PC-3 (cell line): ENCODE results near the gene THUMPD3. TPM values are rescaled to one million over a fixed set of nuclear protein-coding genes. Genes with fewer than 3 reads are reported as not detected.

Experiments used
- ATAC-seq: fragments of 200-7000 bp; cut with Tn5 transposase; 2 replicates; pipeline ENCODE4 v1.9.1; 2020; ENCODE audit warnings: mild to moderate bottlenecking, moderate library complexity
- BruUV-seq: library from RNA; stranded (reverse); fragments of 400-500 nt; replicated peaks from 2 replicates; lab custom pipeline; 2021; lab: Mats Ljungman, UMichigan
- CTCF ChIA-PET: fragments of 300-600 bp; sonication (Branson Sonifier 250); formaldehyde crosslinking; loops from one replicate; lab custom pipeline; 2022; ENCODE audit warnings: antibody characterized with exemption; lab: Charles Lee
- POLR2A ChIA-PET: fragments of 300-600 bp; sonication (Branson Sonifier 250); formaldehyde crosslinking; loops from one replicate; lab custom pipeline; 2022; ENCODE audit warnings: antibody characterized with exemption; ENCODE audit not compliant: unreplicated experiment; lab: Charles Lee
- DNase-seq: peaks from one replicate; pipeline ENCODE4 v3.0.0-alpha.2; 2015
- H2AFZ ChIP-seq: fragments of 300-600 bp; sonication (generic); 2 replicates; pipeline ENCODE4 v1.6.0; 2016; ENCODE audit warnings: antibody characterized with exemption, low read length
- H3F3A ChIP-seq: fragments of 300-600 bp; sonication (generic); one replicate; pipeline ENCODE4 v1.6.0; 2017; ENCODE audit warnings: antibody characterized with exemption, low read length, control low read depth, mild to moderate bottlenecking; ENCODE audit not compliant: unreplicated experiment
- H3K27ac ChIP-seq: fragments of 300-600 bp; sonication (generic); 2 replicates; pipeline ENCODE4 v1.5.1; 2016; ENCODE audit warnings: mild to moderate bottlenecking, low read length
- H3K27me3 ChIP-seq: fragments of 300-600 bp; sonication (generic); 2 replicates; pipeline ENCODE4 v1.6.1; 2016; ENCODE audit warnings: low read length, mixed read lengths
- H3K36me3 ChIP-seq: fragments of 300-600 bp; sonication (generic); 2 replicates; pipeline ENCODE4 v1.6.1; 2016; ENCODE audit warnings: low read depth, mixed run types, low read length, mixed read lengths
- H3K4me1 ChIP-seq: fragments of 300-600 bp; sonication (generic); 2 replicates; pipeline ENCODE4 v1.5.1; 2016; ENCODE audit warnings: low read length; ENCODE audit not compliant: insufficient read depth
- H3K4me2 ChIP-seq: fragments of 300-600 bp; sonication (generic); 2 replicates; pipeline ENCODE4 v1.6.0; 2016; ENCODE audit warnings: low read length
- H3K4me3 ChIP-seq: fragments of 300-600 bp; sonication (generic); 2 replicates; pipeline ENCODE4 v1.5.1; 2016; ENCODE audit warnings: mild to moderate bottlenecking, low read length, mixed read lengths
- H3K79me2 ChIP-seq: fragments of 300-600 bp; sonication (generic); 2 replicates; pipeline ENCODE4 v1.6.1; 2017; ENCODE audit warnings: low read length, mixed read lengths
- H3K9ac ChIP-seq: fragments of 300-600 bp; sonication (generic); 2 replicates; pipeline ENCODE4 v1.6.0; 2016; ENCODE audit warnings: mild to moderate bottlenecking, low read length
- H3K9me2 ChIP-seq: fragments of 300-600 bp; sonication (generic); replicated peaks from 2 replicates; pipeline ENCODE4 v1.6.1; 2016; ENCODE audit warnings: mixed run types, low read length, mixed read lengths
- H3K9me3 ChIP-seq: fragments of 300-600 bp; sonication (generic); 2 replicates; pipeline ENCODE4 v1.6.1; 2016; ENCODE audit warnings: low read length, mixed read lengths
- H4K20me1 ChIP-seq: fragments of 300-600 bp; sonication (generic); 2 replicates; pipeline ENCODE4 v1.6.1; 2016; ENCODE audit warnings: low read length, mixed read lengths
- CTCF ChIP-seq: fragments of 300-600 bp; sonication (generic); conservative IDR thresholded peaks from 2 replicates; pipeline ENCODE4 v1.5.1; 2017; ENCODE audit warnings: antibody characterized with exemption, low read depth, mild to moderate bottlenecking, low read length
- EZH2 ChIP-seq: fragments of 300-600 bp; sonication (generic); IDR thresholded peaks from one replicate; pipeline ENCODE4 v1.6.1; 2017; ENCODE audit warnings: antibody characterized with exemption, mild to moderate bottlenecking, low read length; ENCODE audit not compliant: unreplicated experiment
- EZH2phosphoT487 ChIP-seq: fragments of 300-600 bp; sonication (generic); IDR thresholded peaks from 2 replicates; pipeline ENCODE4 v1.6.1; 2018; ENCODE audit warnings: mild to moderate bottlenecking, antibody characterized with exemption, low read length, borderline replicate concordance
- intact Hi-C: fragments of 100-400 bp; cut with micrococcal nuclease; formaldehyde crosslinking; loops from 2 replicates; pipeline ENCODE4 v1.9.0; 2023
- total RNA-seq: library from RNA; depleted of rRNA; stranded (reverse); fragments of >200 nt; gene quantifications from 2 replicates; pipeline ENCODE4 v1.2.3, GENCODE V29; 2014

THUMPD3 gene
- total RNA-seq, 1 experiment from 2014 or later = 45.3 TPM

GRCh38 chr3:9397906-9398699 is 35.2 kb downstream of the THUMPD3 start:
- DNase-seq (no peak), ATAC-seq (no peak)
- H3K9me2 ChIP-seq = no peaks in the 10 kb centered on the region
- H3K27ac ChIP-seq = peak overlapping the region; percentile 91
- no peaks in the 10 kb centered on the region for H3K9me3 ChIP-seq
- no peak overlapping the region for H2AFZ ChIP-seq
- H3F3A ChIP-seq = no peaks in the 10 kb centered on the region
- intact Hi-C loops = loop anchor here (2.0 kb wide), 3 partner anchors 35 to 433 kb away; partner anchors contain the start of gene THUMPD3
- H3K4me1 ChIP-seq = peaks cover 58% of the 10 kb centered on the region
- H3K36me3 ChIP-seq = peaks cover 26% of the 10 kb centered on the region
- ChIA-PET CTCF (interaction anchor here (1.6 kb wide), 1 partner anchor 45 kb away, joined by 4 read pairs; no protein-coding TSS in a partner anchor), POLR2A (interaction anchor here (0.5 to 2.3 kb wide), 8 partner anchors 19 to 437 kb away, joined by 3 to 50 read pairs (median 4); partner anchors contain the start of gene MTMR14)
- TF ChIP-seq CTCF (no peak), EZH2phosphoT487 (no peak), EZH2 (no peak)
- H3K4me2 ChIP-seq = peak overlapping the region; percentile 94
- no peaks in the 10 kb centered on the region for H3K27me3 ChIP-seq
- no TSS peak for BruUV-seq
- H4K20me1 ChIP-seq = peaks cover 70% of the 10 kb centered on the region
- peak overlapping the region; percentile 94 for H3K4me3 ChIP-seq
- peak overlapping the region; percentile 98 for H3K9ac ChIP-seq
- H3K79me2 ChIP-seq = peaks cover 88% of the 10 kb centered on the region

- Histone ChIP-seq H3K9me2 (no peaks in the 10 kb centered on the region), H4K20me1 (peaks cover 70% of the 10 kb centered on the region), H3K27ac (peak overlapping the region; percentile 91), H3K27me3 (no peaks in the 10 kb centered on the region), H3K36me3 (peaks cover 19% of the 10 kb centered on the region), H2AFZ (no peak overlapping the region), H3F3A (no peaks in the 10 kb centered on the region), H3K79me2 (peaks cover 88% of the 10 kb centered on the region), H3K9ac (peak overlapping the region; percentile 98), H3K4me3 (peak overlapping the region; percentile 94), H3K9me3 (no peaks in the 10 kb centered on the region), H3K4me1 (peaks cover 59% of the 10 kb centered on the region), H3K4me2 (peak overlapping the region; percentile 94)
- CTCF ChIA-PET = interaction anchor here (0.6 to 1.5 kb wide), 2 partner anchors 24 to 104 kb away, joined by 4 to 5 read pairs; no protein-coding TSS in a partner anchor
- intact Hi-C loops = loop anchor here (1.0 kb wide), 1 partner anchor 23 kb away; no protein-coding TSS in a partner anchor
- BruUV-seq = TSS peak; percentile 31
- POLR2A ChIA-PET = no interaction called here
- ATAC-seq (no peak), DNase-seq (peak; percentile 47)
- TF ChIP-seq EZH2phosphoT487 (no peak), EZH2 (no peak)
Observed at GRCh38 chr3:9398700-9399336, 36.0 kb downstream of the THUMPD3 start.

GRCh38 chr3:9399337-9399703 is 36.5 kb downstream of the THUMPD3 start:
- Histone ChIP-seq H3F3A (no peaks in the 10 kb centered on the region), H3K27me3 (no peaks in the 10 kb centered on the region), H3K4me1 (peaks cover 57% of the 10 kb centered on the region), H3K9me3 (no peaks in the 10 kb centered on the region), H3K9ac (peak overlapping the region; percentile 98), H3K36me3 (peaks cover 14% of the 10 kb centered on the region), H2AFZ (no peak overlapping the region), H3K79me2 (peaks cover 88% of the 10 kb centered on the region), H3K27ac (peak overlapping the region; percentile 91), H3K4me2 (peak overlapping the region; percentile 94), H4K20me1 (peaks cover 70% of the 10 kb centered on the region), H3K4me3 (peak overlapping the region; percentile 94), H3K9me2 (no peaks in the 10 kb centered on the region)
- CTCF ChIA-PET = interaction anchor here (0.6 to 1.5 kb wide), 2 partner anchors 23 to 104 kb away, joined by 4 to 5 read pairs; no protein-coding TSS in a partner anchor
- no peak for ATAC-seq
- no peak for TF ChIP-seq CTCF
- no TSS peak for BruUV-seq
- intact Hi-C loops = loop anchor here (1.0 kb wide), 1 partner anchor 23 kb away; no protein-coding TSS in a partner anchor
- POLR2A ChIA-PET = no interaction called here
- no peak for DNase-seq
